AML-193 (cell line): ENCODE data around the gene LHFPL2.

Source experiments
- DNase-seq, 2 experiments: peaks; one replicate each; lab custom pipeline; 2025; lab: John Stamatoyannopoulos, UW

Gene LHFPL2

DNA sequence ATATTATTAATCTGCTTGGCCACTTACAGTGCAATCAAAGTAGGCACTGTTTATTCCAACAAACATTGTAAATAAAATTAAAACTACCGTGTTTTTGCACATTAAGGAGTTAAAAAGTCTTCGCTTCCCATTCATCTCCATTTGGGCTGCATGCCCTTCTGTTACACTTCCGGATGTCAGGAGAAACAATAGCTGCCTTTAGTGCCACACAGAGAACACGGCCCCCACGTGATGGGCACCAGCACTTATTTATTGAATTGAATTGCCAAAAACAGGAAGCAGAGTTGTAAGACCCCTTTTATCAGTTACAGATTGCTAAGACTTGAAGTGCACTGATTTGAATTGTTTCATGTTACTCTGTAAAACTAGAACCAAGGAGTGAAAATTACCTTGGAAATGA lies 80.4 kb downstream of the LHFPL2 start:
- no peak for DNase-seq

DNA sequence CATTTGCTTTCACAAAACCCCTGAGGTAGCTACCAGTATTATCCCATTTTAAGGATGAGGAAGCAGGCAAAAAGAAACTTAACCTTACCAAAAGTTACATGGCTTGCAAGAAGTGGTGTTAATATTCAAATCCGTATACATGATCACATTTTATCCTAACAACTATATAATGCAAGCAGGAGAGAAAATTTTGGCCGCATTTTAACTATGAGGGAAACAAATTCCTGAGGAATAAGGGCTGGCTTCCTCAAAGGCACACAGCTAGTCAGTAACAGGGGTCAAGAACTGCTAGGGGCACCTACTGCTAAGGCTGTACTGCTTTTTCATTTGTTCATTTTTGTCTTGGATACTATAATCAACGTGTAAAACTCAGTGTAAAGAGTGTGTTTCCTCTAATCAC lies 81.0 kb downstream of the LHFPL2 start:
- DNase-seq = no peak

DNA sequence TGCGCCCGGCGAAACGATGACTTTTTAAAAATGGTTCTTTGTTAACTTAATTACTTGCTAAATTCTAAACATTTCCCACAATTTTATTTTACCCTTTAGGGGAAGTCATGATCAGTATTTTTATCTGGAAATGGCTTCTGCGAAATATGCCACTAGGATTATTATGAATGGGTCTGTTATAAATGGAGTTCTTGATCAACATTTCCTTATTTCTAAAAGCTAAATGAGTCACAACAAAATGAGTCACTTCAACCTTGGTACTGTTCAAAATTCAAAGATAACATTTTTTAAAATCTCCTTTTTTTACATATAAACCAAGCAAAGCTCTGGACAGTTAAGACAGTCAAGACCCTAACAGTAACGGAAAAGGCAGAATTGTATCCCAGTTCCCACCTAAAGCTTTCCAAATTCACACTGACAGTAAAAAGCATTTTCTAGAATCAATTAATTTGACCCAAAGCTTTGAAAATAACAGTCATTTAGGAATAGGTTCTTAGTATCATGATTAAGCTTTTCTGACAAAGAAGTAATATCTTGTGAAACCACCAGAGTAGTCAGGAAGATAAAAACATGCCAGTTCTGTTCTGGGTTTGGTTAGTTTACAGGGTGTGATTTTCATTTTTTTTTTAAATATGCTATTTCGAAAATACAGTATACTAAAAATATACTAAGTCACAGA lies 81.7 kb downstream of the LHFPL2 start:
- DNase-seq = no peak

DNA sequence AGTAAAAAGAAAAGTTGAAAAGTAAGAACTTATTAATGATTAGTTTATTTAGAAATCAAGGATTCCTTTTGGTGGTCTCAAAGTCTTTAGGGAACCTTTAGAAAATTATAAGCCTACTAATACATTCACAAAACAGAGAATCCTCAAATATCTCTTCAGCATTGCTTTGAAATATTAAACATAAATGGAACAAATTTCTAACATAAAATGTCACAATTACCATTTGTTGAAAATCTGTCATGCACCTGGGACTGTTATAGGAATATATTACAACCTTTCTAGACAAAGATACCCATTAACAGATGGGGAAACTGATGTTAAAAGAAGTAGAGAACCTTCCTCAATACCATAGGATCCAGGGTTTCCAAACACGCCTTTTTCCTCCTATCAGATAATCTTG lies 83.2 kb downstream of the LHFPL2 start:
- no peak for DNase-seq

DNA sequence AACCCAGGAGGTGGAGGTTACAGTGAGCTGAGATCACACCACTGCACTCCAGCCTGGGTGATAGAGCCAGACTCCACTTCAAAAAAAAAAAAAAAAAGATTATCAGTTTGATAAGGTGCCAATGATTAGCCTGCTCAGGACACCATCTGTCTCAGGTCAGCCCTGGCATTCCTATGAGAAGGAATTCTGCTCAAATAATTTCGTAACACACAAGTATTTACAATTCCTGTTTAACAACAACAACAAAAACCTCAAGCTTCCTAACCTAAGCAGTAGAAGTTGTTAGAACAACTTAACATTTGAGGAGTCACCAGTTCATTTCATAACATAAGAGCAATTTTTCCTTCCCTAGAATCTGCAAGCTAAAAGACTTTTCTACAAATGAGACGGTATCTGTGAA lies 85.0 kb downstream of the LHFPL2 start:
- DNase-seq = no peak

DNA sequence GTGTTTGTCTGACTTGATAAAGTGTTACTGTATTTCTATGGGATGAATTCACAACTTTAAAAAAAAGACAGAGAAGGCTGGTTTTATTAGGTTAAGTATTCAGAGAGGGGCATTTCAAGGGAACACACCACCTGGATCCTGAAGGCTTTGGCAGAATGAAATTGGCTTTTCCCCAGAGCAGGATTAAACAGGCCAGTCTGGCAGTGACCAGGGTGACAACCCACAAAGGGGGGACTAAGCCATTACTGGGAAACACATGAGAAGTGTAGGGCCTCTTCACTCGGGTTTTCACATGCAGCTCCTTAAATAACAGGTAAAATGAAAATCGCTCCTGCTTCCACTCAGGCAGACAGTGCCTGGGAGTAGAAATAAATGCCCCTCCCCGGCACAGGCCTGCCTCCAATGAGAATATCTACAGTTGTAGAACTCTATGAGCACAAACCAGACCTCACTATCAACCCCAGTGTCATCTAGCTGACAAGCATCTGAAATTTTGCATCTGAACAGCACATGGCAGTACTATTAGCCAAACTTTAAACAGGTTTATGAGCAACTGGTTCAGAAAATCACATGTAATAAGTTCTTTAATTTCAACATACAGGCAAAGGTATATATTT lies 85.8 kb downstream of the LHFPL2 start:
- DNase-seq = no peak

GRCh38 chr5:78562001-78562400 lies 86.6 kb downstream of the LHFPL2 start:
- no peak for DNase-seq

DNA sequence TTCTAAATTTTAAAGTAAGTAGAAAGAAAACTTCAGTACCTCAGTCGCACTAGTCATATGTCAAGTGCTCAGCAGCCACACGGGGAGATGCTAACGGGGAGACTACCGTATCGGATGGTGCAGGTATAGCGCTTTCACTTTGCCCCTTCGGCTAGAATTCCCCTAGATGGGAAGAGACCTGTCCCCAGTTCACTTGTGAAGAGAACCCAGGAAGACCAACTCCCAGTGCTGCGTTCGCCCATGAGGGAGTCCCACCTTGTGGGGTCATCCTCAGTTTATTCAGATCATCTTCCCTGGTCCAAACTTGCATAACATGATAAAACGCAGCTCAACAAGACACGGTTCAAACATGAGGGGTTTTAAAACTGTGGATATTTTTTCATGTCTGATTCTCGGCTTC lies 87.3 kb downstream of the LHFPL2 start:
- no peak for DNase-seq

GRCh38 chr5:78560000-78560855 lies 88.3 kb downstream of the LHFPL2 start:
- no peak for DNase-seq

DNA sequence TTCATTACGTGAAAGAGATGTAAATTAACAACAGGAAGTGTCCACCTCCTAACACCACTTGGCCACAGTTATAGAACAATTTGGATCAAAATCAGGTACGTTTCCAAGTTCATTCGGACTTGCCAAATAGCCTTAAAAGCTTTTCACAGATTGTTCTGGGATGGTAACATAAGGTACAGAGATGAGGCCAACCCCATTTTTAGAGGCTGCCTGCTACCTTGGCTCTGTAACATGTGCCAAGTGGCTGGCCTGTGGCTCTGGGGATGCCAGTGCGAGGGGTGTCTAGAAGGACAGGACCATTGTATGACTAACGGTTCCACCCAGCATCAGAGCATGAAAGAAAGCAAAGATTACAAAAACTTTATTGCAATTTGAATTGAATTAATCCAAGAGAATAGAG lies 91.0 kb downstream of the LHFPL2 start:
- no peak for DNase-seq

DNA sequence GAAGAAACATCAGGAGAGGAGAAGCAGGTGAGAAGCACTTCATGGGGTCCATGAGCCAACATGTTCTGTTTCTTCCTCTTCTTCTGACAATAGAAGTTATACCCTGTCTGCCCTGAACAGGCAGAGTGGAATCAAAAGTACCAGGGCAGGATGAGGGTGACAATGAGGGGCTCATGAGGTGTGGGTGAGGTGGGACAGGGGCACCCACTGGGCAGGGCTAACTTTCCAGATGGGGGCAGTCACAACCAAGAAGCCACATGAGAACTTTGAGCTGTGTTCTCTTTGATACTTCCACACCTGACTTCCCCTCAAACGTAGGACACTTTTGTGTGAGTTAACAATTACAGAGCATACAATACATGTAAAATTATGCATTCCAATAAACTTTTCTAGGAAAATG lies 92.7 kb downstream of the LHFPL2 start:
- DNase-seq = no peak

DNA sequence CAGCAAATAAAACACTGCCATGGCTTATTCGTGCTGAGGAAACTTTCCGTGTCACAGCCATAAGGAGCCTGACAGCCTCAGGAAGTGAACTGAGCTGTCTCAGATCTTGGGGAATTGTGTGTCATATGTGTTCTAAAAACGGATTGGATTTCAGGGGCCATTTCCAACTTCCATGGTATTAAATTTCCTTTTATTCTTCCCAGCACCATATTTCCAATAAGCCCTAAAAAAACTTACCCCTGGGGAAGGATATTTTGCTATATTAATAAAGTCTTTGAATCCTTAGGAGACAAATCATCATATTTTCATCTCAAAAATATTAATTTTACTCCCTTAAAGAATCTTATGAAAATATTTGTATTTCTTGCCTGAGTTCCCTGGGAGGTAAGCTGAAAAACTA lies 93.9 kb downstream of the LHFPL2 start:
- DNase-seq = no peak

- no peak for DNase-seq
Observed at GRCh38 chr5:78553580-78554353, 94.8 kb downstream of the LHFPL2 start.

GRCh38 chr5:78552729-78553342 lies 95.7 kb downstream of the LHFPL2 start:
- no peak for DNase-seq

DNA sequence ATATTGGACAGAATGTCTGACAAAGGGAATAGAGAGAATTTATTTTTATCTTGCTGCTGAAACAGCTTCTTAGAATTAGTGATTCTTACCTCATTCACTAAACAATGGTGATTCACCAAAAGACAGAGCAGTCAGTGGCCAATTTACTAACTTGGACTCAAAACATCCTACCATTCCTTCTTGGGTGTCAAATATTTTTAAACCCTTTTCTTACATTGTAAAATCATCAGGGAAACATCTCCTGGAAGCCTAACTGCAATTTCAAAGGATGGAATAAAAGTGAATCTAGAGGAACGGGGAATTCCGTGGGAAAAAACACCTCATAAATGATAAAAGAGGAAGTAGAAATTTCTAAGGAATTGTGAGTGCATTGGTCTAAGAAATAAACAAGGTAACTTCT lies 97.7 kb downstream of the LHFPL2 start:
- DNase-seq = no peak

GRCh38 chr5:78549043-78549442 lies 99.5 kb downstream of the LHFPL2 start:
- peak; percentile 79 to 85 for DNase-seq

GRCh38 chr5:78547731-78548615 lies 100.6 kb downstream of the LHFPL2 start:
- DNase-seq = no peak

GRCh38 chr5:78547183-78547582 lies 101.4 kb downstream of the LHFPL2 start:
- no peak for DNase-seq

DNA sequence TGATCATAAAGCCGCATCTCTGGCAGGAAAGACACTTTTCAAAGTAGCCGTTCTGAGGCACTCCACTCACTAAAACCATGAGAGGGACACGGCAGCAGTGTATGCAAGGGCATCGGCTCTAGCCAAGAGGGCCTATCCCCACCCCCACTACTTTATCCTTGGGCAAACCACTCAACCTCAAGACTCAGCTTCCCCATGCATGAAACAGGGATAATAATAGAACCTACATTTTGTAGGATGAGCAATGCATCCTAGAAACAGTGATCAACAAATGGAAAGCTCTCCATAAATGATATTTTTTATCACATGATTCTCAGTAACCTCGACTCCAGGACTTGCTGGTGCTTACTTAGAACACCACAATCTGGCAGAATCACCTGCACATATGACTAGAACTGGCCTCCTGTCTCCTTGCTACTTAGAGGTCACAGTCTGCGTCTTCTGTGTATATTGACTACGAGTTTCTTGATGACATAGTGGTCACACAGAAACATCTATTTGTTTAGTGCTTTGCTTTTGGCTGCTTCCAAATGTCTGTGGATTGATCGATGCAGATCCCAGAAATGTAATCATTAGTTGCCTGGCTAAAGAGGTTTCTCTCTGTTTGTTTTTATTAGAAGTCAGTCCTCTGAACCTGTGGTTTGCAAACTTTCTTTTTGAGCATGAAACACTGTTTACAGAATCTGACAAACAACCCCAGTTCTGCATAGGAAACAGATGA lies 102.1 kb downstream of the LHFPL2 start:
- no peak for DNase-seq

DNA sequence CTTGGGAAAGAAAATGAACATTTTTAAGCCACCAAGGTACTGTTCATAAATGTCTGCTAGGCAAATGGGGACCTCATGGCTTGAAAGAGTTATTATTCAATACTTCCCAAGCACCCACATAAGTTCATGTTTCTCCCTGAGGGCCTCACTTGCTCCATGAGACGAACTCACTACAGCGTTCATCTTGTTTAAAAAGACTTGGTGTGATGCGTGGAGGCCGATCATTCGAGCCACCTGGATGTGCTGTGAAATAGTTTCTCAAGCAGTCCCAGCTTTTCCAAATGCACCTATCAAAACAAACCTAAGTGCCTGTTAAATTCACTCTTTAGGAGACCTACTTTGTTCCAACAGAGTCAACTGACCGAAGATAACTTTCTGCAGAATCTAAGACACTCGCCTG lies 103.2 kb downstream of the LHFPL2 start:
- DNase-seq = no peak
